ENCODE results near the gene GOLGA8Q. TPM values are rescaled to one million over a fixed set of nuclear protein-coding genes. Genes with fewer than 3 reads are reported as not detected.
"Not testable (repeated sequence)": the region's sequence is repeated elsewhere in the genome, so short reads cannot be mapped to it uniquely, and the experiment has no call there.

GOLGA8Q gene
- total and polyA plus RNA-seq, 8 donors: 1.8 to 53.1 (median 8.7) TPM; not detected in 5

GRCh38 chr15:30566949-30567348, 15.1 kb downstream of the GOLGA8Q start:
- intact Hi-C loops (cut with DNase I; ENCODE audit: low total_unique reads): not testable (repeated sequence)

DNA sequence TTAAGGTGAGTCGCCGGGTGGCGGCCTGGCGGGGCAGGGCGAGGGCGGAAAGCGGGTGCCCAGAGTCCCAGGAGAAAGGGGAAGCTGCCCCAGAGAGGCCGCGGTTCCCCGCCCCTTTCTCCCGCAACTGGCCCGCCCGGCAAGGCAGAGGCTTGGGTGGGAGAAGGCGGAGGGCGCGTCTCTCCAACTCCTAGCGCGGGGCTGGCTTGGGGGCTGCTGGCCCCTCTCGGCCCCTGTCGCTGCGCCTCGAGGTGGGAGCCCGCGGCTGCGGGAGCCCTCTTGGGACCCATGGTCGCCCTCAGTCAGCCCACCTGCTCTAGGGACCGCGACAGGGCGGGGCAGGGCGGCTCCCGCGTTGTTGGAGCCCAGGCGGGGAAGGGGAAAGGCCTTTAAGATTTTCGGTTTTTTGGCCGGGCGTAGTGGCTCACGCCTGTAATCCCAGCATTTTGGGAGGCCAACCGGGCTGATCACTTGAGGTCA, 21.2 kb downstream of the GOLGA8Q start:
- H3K9me3 ChIP-seq; H3K36me3 ChIP-seq; H3K4me1 ChIP-seq; intact Hi-C loops (cut with DNase I; ENCODE audit: low total_unique reads); DNase-seq; H3K27ac ChIP-seq; H3K27me3 ChIP-seq: not testable (repeated sequence)
- 0% methylated on average over 2 of the region's 38 CpGs; no CpG with 5 or more reads in 4 of the 5 donors for WGBS, 5 donors
- peak overlapping the region in 3 of 4 donors; percentile 25 to 47 (median 29) for H3K4me3 ChIP-seq

More at GRCh38 chr15:30566949-30567348, 15.1 kb downstream of the GOLGA8Q start:
- not testable (repeated sequence) for H3K4me3 ChIP-seq, H3K27me3 ChIP-seq, H3K4me1 ChIP-seq, H3K27ac ChIP-seq, H3K36me3 ChIP-seq, H3K9me3 ChIP-seq
- DNase-seq: peak in 1 of 2 donors; percentile 1
- 3% methylated on average over 3 of the region's 6 CpGs; no CpG with 5 or more reads in 4 of the 5 donors for WGBS, 5 donors
- TF ChIP-seq, protein P1, sequence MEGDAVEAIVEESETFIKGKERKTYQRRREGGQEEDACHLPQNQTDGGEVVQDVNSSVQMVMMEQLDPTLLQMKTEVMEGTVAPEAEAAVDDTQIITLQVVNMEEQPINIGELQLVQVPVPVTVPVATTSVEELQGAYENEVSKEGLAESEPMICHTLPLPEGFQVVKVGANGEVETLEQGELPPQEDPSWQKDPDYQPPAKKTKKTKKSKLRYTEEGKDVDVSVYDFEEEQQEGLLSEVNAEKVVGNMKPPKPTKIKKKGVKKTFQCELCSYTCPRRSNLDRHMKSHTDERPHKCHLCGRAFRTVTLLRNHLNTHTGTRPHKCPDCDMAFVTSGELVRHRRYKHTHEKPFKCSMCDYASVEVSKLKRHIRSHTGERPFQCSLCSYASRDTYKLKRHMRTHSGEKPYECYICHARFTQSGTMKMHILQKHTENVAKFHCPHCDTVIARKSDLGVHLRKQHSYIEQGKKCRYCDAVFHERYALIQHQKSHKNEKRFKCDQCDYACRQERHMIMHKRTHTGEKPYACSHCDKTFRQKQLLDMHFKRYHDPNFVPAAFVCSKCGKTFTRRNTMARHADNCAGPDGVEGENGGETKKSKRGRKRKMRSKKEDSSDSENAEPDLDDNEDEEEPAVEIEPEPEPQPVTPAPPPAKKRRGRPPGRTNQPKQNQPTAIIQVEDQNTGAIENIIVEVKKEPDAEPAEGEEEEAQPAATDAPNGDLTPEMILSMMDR (IDR thresholded peaks at IDR 0.05): peak in 3 of 7 experiments; percentile 21 to 42 (median 30)

DNA sequence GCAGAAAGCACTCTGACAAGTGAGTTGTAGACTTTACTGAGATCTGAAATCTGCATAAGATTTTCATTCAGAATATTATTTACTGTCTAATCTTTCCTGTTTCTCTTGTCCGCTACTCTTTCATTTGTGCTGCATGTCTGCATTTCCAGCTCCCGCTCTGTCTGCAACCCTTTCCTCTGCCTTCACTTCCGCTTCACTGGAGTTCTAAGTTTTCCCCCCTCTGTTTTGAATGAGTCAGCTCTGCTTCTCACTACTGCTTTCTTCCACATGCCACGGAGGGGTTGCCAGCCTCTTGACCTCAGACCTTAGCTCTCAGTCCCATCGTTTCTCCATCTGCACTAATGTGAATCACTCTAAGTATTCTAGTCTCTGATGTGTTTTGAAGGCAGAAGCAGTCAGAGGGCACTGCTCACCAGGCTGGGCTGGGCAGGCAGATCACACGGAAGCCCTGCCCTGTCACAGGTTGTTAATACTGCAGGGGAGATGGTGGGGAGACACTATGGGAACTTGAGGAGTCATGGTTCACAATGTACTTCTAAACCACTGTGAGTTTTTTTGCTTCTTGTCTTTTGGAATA, 27.6 kb downstream of the GOLGA8Q start:
- H3K9me3 ChIP-seq; H3K27me3 ChIP-seq; H3K36me3 ChIP-seq; intact Hi-C loops (cut with DNase I; ENCODE audit: low total_unique reads); H3K27ac ChIP-seq; H3K4me3 ChIP-seq; H3K4me1 ChIP-seq; DNase-seq: not testable (repeated sequence)
- no CpG with 5 or more reads among the region's 6 CpGs for WGBS, 5 donors

- no CpG with 5 or more reads among the region's 4 CpGs for WGBS, 5 donors
- intact Hi-C loops (cut with DNase I; ENCODE audit: low total_unique reads); H3K27ac ChIP-seq; H3K4me1 ChIP-seq; DNase-seq; H3K4me3 ChIP-seq; H3K27me3 ChIP-seq; H3K36me3 ChIP-seq; H3K9me3 ChIP-seq: not testable (repeated sequence)
Measured at GRCh38 chr15:30580716-30581115, 28.9 kb downstream of the GOLGA8Q start.

DNA sequence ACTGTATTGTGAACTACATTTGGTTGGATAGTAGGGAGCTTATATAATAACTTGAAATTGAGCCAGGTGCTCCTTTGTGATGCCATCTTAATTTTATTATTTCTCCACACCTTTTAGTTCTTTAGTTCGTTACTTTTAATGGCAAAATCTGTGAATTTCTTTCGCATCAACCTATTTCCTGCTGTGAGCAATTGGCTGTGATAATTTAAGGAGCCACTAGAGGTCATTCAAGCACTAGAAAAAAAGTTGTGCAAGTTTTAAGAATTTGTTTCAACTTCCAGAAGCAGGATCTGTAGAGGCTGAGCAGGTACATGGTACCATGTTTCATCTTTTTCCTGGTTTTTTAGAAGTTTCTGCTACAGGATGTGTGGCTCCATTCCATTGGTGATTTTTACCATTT, 47.1 kb downstream of the GOLGA8Q start:
- DNase-seq; H3K27ac ChIP-seq; intact Hi-C loops (cut with DNase I; ENCODE audit: low total_unique reads); H3K4me3 ChIP-seq; H3K9me3 ChIP-seq; H3K4me1 ChIP-seq; H3K27me3 ChIP-seq; H3K36me3 ChIP-seq: not testable (repeated sequence)
- TF ChIP-seq, protein P1 (IDR thresholded peaks at IDR 0.05): peak in 3 of 7 experiments; percentile 14 to 38 (median 20)
- WGBS, 5 donors: 4 to 9% (median 8%) methylated on average over 2 of the region's 2 CpGs; no CpG with 5 or more reads in 1 of the 5 donors

DNA sequence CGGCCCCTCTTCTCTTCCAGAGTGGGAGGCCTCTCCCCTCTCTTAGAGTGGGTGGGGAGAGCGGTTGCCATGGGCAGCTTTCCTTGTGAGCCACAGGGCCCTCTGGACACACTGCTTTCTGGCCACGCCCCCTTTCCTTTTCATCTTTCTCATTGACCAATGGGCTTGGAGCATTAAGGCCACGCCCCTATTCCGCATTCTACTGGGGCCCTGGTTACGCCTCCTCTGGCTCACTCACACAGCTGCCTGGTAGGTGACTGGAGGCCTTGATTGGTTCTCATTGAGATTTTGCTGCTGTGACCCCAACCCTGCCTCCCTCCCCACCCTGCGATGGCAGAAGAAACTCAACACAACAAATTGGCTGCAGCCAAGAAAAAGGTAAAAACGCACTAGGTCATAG, 51.9 kb downstream of the GOLGA8Q start, which contains the start of gene GOLGA8H:
Gene GOLGA8H, plus strand, starts transcription at position 233 of the 400 bp plus-strand sequence. Its CDS starts 98 bp downstream, at position 331.
- H3K27ac ChIP-seq; intact Hi-C loops (cut with DNase I; ENCODE audit: low total_unique reads); H3K4me1 ChIP-seq; H3K9me3 ChIP-seq; H3K27me3 ChIP-seq; H3K36me3 ChIP-seq; H3K4me3 ChIP-seq; DNase-seq: not testable (repeated sequence)
- WGBS, 5 donors: 83 to 94% (median 93%) methylated on average over 2 to 8 of the region's 8 CpGs

Small RNA genes within 50 kb of the gene (small RNA-seq; reads per million reads assigned to genes)
- gene RF00096 (0 reads per million in 4 donors), gene RN7SL796P (0 reads per million in 4 donors)

Other genes starting within 250 kb of the GOLGA8Q start
- gene CHRFAM7A, start 158.5 kb upstream of the GOLGA8Q start, total RNA-seq: 1 to 10 TPM in 4 of 5 donors, not detected in 1; 2.2 to 6.8 (median 3.1) TPM
- gene CHRFAM7A, start 158.5 kb upstream of the GOLGA8Q start, polyA plus RNA-seq: under 1 TPM; 0.15 to 0.55 (median 0.25) TPM
- 1 to 10 TPM in 2 of 5 donors, under 1 TPM in 2, not detected in 1; 0.72 to 7.9 (median 1.9) TPM for gene GOLGA8R, start 137.8 kb upstream of the GOLGA8Q start, total RNA-seq
- gene GOLGA8R, start 137.8 kb upstream of the GOLGA8Q start, polyA plus RNA-seq: under 1 TPM; 0.31 to 0.61 (median 0.40) TPM
- 1 to 10 TPM in 1 of 5 donors, under 1 TPM in 1, not detected in 3; 0.43 to 2.0 TPM for gene GOLGA8H, start 52.0 kb downstream of the GOLGA8Q start, total RNA-seq
- under 1 TPM in 2 of 3 donors, not detected in 1; 0.13 to 0.25 TPM for gene GOLGA8H, start 52.0 kb downstream of the GOLGA8Q start, polyA plus RNA-seq

Measured in stomach (tissue), 9 donors.